HepG2 (cell line): ENCODE data around the gene IFNA21. TPM values are rescaled to one million over a fixed set of nuclear protein-coding genes. Genes with fewer than 3 reads are reported as not detected.
"Not testable (repeated sequence)": the region's sequence is repeated elsewhere in the genome, so short reads cannot be mapped to it uniquely, and the experiment has no call there.

Experiments
- ATAC-seq: fragments of 200-7000 bp; cut with Tn5 transposase; 3 replicates; pipeline ENCODE4 v1.9.1; 2020; ENCODE audit warnings: mild to moderate bottlenecking, moderate library complexity
- BruUV-seq: library from RNA; stranded (reverse); fragments of 400-500 nt; replicated peaks from 2 replicates; lab custom pipeline; 2021; lab: Mats Ljungman, UMichigan
- CTCF ChIA-PET: fragments of 300-600 bp; formaldehyde crosslinking; extraction: SDS; loops from one replicate; lab custom pipeline; 2021; ENCODE audit warnings: low total read pairs, inconsistent platforms, low intra/inter-chr PET ratio; lab: Yijun Ruan, JAX
- POLR2A ChIA-PET: fragments of 350-600 bp; sonication (Branson Sonifier 250); formaldehyde crosslinking; loops from one replicate; lab custom pipeline; 2020; ENCODE audit warnings: antibody characterized with exemption, inconsistent platforms; lab: Yijun Ruan, JAX
- DNase-seq: peaks from one replicate; pipeline ENCODE4 v3.0.0-alpha.2; 2015; ENCODE audit warnings: low spot score
- FAIRE-seq: peaks from 3 replicates; lab custom pipeline; 2011; peaks lifted over from hg19 to GRCh38; lab: Jason Lieb, UNC
- H2AFZ ChIP-seq: one replicate; pipeline ENCODE4 v1.6.1; 2011; ENCODE audit warnings: low read length, inconsistent platforms
- H3K27ac ChIP-seq: fragments of 300-600 bp; 3 replicates; pipeline ENCODE4 v1.8.0; 2011; ENCODE audit warnings: mixed run types, mild to moderate bottlenecking, mixed read lengths, low read length, inconsistent platforms; ENCODE audit not compliant: insufficient read depth; ENCODE audit errors: extremely low read length
- H3K27me3 ChIP-seq, 2 experiments: fragments of 200-600 bp in 1 of 2; 2 replicates in 1 of 2; 3 replicates in 1 of 2; pipeline versions ENCODE4 v1.6.0 to v1.8.0; 2011; ENCODE audit warnings: low read length in 2 of 2, mild to moderate bottlenecking in 2 of 2, moderate library complexity in 2 of 2, inconsistent platforms in 1 of 2; ENCODE audit not compliant: insufficient read depth in 2 of 2, control insufficient read depth in 1 of 2
- H3K36me3 ChIP-seq, 2 experiments: fragments of 200-600 bp in 1 of 2; replicated peaks in 1 of 2; 2 replicates in 1 of 2; 3 replicates in 1 of 2; pipeline versions ENCODE4 v1.5.1 to v1.8.0; 2011; ENCODE audit warnings: low read length in 2 of 2, inconsistent platforms in 1 of 2; ENCODE audit not compliant: insufficient read depth in 2 of 2, control insufficient read depth in 1 of 2
- H3K4me1 ChIP-seq: 2 replicates; pipeline ENCODE4 v1.5.1; 2012; ENCODE audit warnings: low read length, inconsistent platforms; ENCODE audit not compliant: insufficient read depth
- H3K4me2 ChIP-seq: 2 replicates; pipeline ENCODE4 v1.6.0; 2011; ENCODE audit warnings: low read depth, low read length, inconsistent platforms
- H3K4me3 ChIP-seq, 3 experiments: fragments of 200-600 bp in 1 of 3; sonication (generic), shearing (Covaris generic) in 1 of 3; replicated peaks in 1 of 3; 2 replicates each; pipeline ENCODE4 v1.5.1; 2011 to 2016; ENCODE audit warnings: low read length in 3 of 3, inconsistent platforms in 2 of 3, low read depth in 2 of 3, mild to moderate bottlenecking in 2 of 3, control low read depth in 1 of 3, mixed read lengths in 1 of 3; ENCODE audit not compliant: insufficient read depth in 1 of 3
- H3K79me2 ChIP-seq: one replicate; pipeline ENCODE4 v1.6.1; 2011; ENCODE audit warnings: low read length, inconsistent platforms; ENCODE audit not compliant: insufficient read depth
- H3K9ac ChIP-seq: 2 replicates; pipeline ENCODE4 v1.6.0; 2011; ENCODE audit warnings: mild to moderate bottlenecking, low read depth, low read length, inconsistent platforms; ENCODE audit not compliant: insufficient read depth
- H3K9me3 ChIP-seq: 2 replicates; pipeline ENCODE4 v1.5.1; 2012; ENCODE audit warnings: mild to moderate bottlenecking, low read length
- H4K20me1 ChIP-seq: 2 replicates; pipeline ENCODE4 v1.6.0; 2011; ENCODE audit warnings: inconsistent platforms, mild to moderate bottlenecking, low read length, moderate library complexity; ENCODE audit not compliant: insufficient read depth
- GTF3A ChIP-seq: sonication (generic); formaldehyde crosslinking; conservative IDR thresholded peaks from 2 replicates; pipeline ENCODE4 v1.4.0; 2020; ENCODE audit warnings: mild to moderate bottlenecking, missing genetic modification reagents
- IKZF1 ChIP-seq: fragments of 450-650 bp; IDR thresholded peaks from 2 replicates; pipeline ENCODE4 v1.7.1; 2016
- IKZF4 ChIP-seq: sonication (generic); formaldehyde crosslinking; IDR thresholded peaks from 2 replicates; pipeline ENCODE4 v1.5.1; 2020; ENCODE audit warnings: borderline replicate concordance, mild to moderate bottlenecking, low read depth, missing genetic modification reagents; ENCODE audit errors: not compliant biosample characterization
- JUN ChIP-seq: sonication (generic); formaldehyde crosslinking; IDR thresholded peaks from 2 replicates; pipeline ENCODE4 v1.4.0; 2020; ENCODE audit warnings: mild to moderate bottlenecking, missing genetic modification reagents
- TCF12 ChIP-seq, 2 experiments: fragments of 450-650 bp in 1 of 2; sonication (generic) in 1 of 2; formaldehyde crosslinking in 1 of 2; IDR thresholded peaks; 2 replicates each; pipeline versions ENCODE4 v1.6.1 to v1.8.0; 2017 to 2022; ENCODE audit warnings: antibody characterized with exemption in 1 of 2, mild to moderate bottlenecking in 1 of 2, missing genetic modification reagents in 1 of 2, moderate library complexity in 1 of 2
- ZNF136 ChIP-seq: sonication (generic); formaldehyde crosslinking; IDR thresholded peaks from 2 replicates; pipeline ENCODE4 v1.8.1; 2022; ENCODE audit warnings: low read depth, mild to moderate bottlenecking, moderate library complexity, missing genetic modification reagents
- ZNF451 ChIP-seq: sonication (generic); formaldehyde crosslinking; IDR thresholded peaks from 2 replicates; pipeline ENCODE4 v1.5.0; 2020; ENCODE audit warnings: mild to moderate bottlenecking, missing genetic modification reagents
- ZNF563 ChIP-seq: sonication (generic); formaldehyde crosslinking; IDR thresholded peaks from 2 replicates; pipeline ENCODE4 v1.8.0; 2022; ENCODE audit warnings: mild to moderate bottlenecking, moderate library complexity, missing genetic modification reagents
- ZNF670 ChIP-seq: sonication (generic); formaldehyde crosslinking; IDR thresholded peaks from 2 replicates; pipeline ENCODE4 v1.8.0; 2022; ENCODE audit warnings: mild to moderate bottlenecking, missing genetic modification reagents, borderline replicate concordance
- ZZZ3 ChIP-seq: sonication (generic); formaldehyde crosslinking; IDR thresholded peaks from 2 replicates; pipeline ENCODE4 v1.4.0; 2020; ENCODE audit warnings: missing genetic modification reagents, mild to moderate bottlenecking, borderline replicate concordance
- WGBS: methylation state at CpG from one replicate; pipeline ENCODE4 v1.1.6; 2017; ENCODE audit warnings: low lambda C conversion rate; 5-methylcytosine and 5-hydroxymethylcytosine counted together
- in situ Hi-C: cut with HindIII; loops from 2 replicates; pipeline ENCODE4 v1.10.0; 2017; ENCODE audit warnings: low pct_unique_long_range_greater_than_20kb; ENCODE audit not compliant: extremely low pct_ligation_motif_present
- intact Hi-C: fragments of 100-400 bp; cut with micrococcal nuclease; formaldehyde crosslinking; loops from one replicate; pipeline ENCODE4 v1.10.0; 2022; ENCODE audit not compliant: unreplicated experiment
- polyA plus RNA-seq, 8 experiments: library from polyadenylated mRNA; depleted of rRNA in 3 of 8; stranded (reverse) in 7 of 8; unstranded in 1 of 8; fragments of >200 nt; fragmentation: Illumina TruSeq in 4 of 8; extraction: Trizol in 4 of 8; gene quantifications; 2 replicates each; pipeline versions ENCODE4 v1.2.1 to v1.2.3, GENCODE V29; 2011 to 2016; ENCODE audit warnings: low read depth in 4 of 8, missing spikeins in 1 of 8, mixed read lengths in 1 of 8; ENCODE audit not compliant: insufficient read depth in 1 of 8
- total RNA-seq, 5 experiments: library from RNA; depleted of rRNA; stranded (reverse); fragments of >200 nt; fragmentation: Illumina TruSeq; extraction: Trizol; gene quantifications; 2 replicates each; pipeline ENCODE4 v1.2.3, GENCODE V29; 2016; ENCODE audit warnings: low read depth in 1 of 5
- TF ChIP-seq, protein P1 (sequence below): sonication (generic); formaldehyde crosslinking; IDR thresholded peaks from 2 replicates; pipeline ENCODE4 v1.5.0; 2020; ENCODE audit warnings: missing genetic modification reagents, mild to moderate bottlenecking, borderline replicate concordance
- TF ChIP-seq, protein P2 (sequence below): sonication (generic); formaldehyde crosslinking; conservative IDR thresholded peaks from 2 replicates; pipeline ENCODE4 v1.8.0; 2022; ENCODE audit warnings: low read depth, missing genetic modification reagents

The IFNA21 gene
- total and polyA plus RNA-seq, 2 of the 13 experiments (the other 11 are each of a cell fraction or from before 2014, with no cell fraction given) = not detected

DNA sequence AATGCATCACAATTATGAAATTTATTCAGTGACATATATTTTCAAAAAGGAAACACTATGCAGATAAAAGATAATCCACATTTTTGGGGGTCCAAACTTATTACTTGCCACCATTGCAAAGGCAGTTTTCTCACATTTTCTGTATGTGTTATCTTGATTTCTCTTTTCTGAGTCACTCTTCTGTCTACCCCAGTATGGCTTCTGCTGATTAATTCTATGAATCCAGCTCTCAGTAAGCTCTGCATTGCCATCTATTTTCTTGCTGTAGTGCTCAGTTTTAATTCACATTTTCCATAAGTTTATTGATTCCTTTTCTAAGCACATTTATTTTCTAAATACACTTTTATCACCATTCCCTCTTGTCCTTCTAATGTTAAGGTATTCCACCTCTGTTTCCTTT is 38.7 kb upstream of the IFNA21 start:
- no peaks in the 10 kb centered on the region for H3K9me3 ChIP-seq
- ChIA-PET POLR2A (no interaction called here), CTCF (no interaction called here)
- no peaks in the 10 kb centered on the region for H4K20me1 ChIP-seq
- no peak overlapping the region for H3K4me3 ChIP-seq
- in situ Hi-C loops = no loop called here
- no peak overlapping the region for H3K27ac ChIP-seq
- no peaks in the 10 kb centered on the region for H3K36me3 ChIP-seq
- no peak overlapping the region for H3K9ac ChIP-seq
- DNase-seq (no peak), FAIRE-seq (no peak), ATAC-seq (no peak)
- H3K4me2 ChIP-seq = no peak overlapping the region
- no TSS peak for BruUV-seq
- no peaks in the 10 kb centered on the region for H3K27me3 ChIP-seq
- no peak overlapping the region for H2AFZ ChIP-seq
- TF ChIP-seq, protein P1, sequence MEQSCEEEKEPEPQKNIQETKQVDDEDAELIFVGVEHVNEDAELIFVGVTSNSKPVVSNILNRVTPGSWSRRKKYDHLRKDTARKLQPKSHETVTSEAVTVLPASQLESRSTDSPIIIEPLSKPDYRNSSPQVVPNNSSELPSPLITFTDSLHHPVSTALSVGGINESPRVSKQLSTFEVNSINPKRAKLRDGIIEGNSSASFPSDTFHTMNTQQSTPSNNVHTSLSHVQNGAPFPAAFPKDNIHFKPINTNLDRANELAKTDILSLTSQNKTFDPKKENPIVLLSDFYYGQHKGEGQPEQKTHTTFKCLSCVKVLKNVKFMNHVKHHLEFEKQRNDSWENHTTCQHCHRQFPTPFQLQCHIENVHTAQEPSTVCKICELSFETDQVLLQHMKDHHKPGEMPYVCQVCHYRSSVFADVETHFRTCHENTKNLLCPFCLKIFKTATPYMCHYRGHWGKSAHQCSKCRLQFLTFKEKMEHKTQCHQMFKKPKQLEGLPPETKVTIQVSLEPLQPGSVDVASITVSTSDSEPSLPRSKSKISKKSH (CRISPR knock-in tag) = no peak
- TF ChIP-seq ZZZ3 (no peak), ZNF563 (no peak), IKZF1 (no peak), GTF3A (CRISPR knock-in tag) (no peak), IKZF4 (CRISPR knock-in tag) (no peak), ZNF451 (CRISPR knock-in tag) (no peak), ZNF136 (CRISPR knock-in tag) (no peak), ZNF670 (no peak), TCF12 (IDR thresholded peaks at IDR 0.05) (no peak), TCF12 (CRISPR knock-in tag; IDR thresholded peaks at IDR 0.05) (no peak), JUN (CRISPR knock-in tag) (no peak)
- TF ChIP-seq, protein P2, sequence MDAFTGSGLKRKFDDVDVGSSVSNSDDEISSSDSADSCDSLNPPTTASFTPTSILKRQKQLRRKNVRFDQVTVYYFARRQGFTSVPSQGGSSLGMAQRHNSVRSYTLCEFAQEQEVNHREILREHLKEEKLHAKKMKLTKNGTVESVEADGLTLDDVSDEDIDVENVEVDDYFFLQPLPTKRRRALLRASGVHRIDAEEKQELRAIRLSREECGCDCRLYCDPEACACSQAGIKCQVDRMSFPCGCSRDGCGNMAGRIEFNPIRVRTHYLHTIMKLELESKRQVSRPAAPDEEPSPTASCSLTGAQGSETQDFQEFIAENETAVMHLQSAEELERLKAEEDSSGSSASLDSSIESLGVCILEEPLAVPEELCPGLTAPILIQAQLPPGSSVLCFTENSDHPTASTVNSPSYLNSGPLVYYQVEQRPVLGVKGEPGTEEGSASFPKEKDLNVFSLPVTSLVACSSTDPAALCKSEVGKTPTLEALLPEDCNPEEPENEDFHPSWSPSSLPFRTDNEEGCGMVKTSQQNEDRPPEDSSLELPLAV = no peak
- no peaks in the 10 kb centered on the region for H3K4me1 ChIP-seq
- intact Hi-C loops = no loop called here
- H3K79me2 ChIP-seq = no peaks in the 10 kb centered on the region

DNA sequence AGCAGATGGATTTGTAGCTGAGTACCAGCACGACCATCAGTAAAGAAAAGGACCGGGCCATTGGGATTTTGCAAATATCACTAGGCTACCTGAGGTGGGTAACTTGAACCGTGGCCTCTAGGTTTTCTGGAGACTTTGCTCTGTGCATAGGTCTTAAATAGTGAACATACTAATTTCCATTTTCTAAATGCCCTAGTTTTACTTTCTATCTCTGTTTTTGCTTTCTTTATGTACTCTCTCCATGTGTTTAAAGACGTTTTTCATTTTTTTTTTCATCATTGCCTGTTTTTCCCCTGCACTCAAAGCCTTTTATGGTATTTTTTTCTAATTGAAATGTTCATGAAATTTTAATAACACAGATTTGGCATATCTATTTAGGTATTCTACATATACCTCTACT is 35.6 kb upstream of the IFNA21 start, which contains the start of gene IFNA7:
TSS of gene IFNA7 (minus strand) at position 101 of the 400 bp plus-strand sequence. CDS start at position 61, 40 bp downstream.
- WGBS = 0% methylated on average over 4 of the region's 4 CpGs
- H3K4me3 ChIP-seq, in situ Hi-C loops, H2AFZ ChIP-seq, DNase-seq, H3K36me3 ChIP-seq, CTCF ChIA-PET, H3K9ac ChIP-seq, POLR2A ChIA-PET, H3K4me2 ChIP-seq, H4K20me1 ChIP-seq, BruUV-seq, FAIRE-seq, H3K9me3 ChIP-seq, ATAC-seq, H3K27ac ChIP-seq, H3K79me2 ChIP-seq, intact Hi-C loops, H3K27me3 ChIP-seq, H3K4me1 ChIP-seq: not testable (repeated sequence)
